Mesodermal cell (in vitro differentiated cells): Measurements from ENCODE around the gene OGG1. TPM values are rescaled to one million over a fixed set of nuclear protein-coding genes. Genes with fewer than 3 reads are reported as not detected.

Experiments
- H3K27ac ChIP-seq: 2 replicates; pipeline ENCODE4 v1.7.0; 2013; ENCODE audit warnings: mild to moderate bottlenecking, low read depth, low read length, moderate library complexity; ENCODE audit not compliant: severe bottlenecking
- H3K36me3 ChIP-seq: 2 replicates; pipeline ENCODE4 v1.7.1; 2013; ENCODE audit warnings: mild to moderate bottlenecking, low read length, moderate library complexity; ENCODE audit not compliant: control insufficient read depth, insufficient read depth
- H3K4me1 ChIP-seq: one replicate; pipeline ENCODE4 v1.7.1; 2013; ENCODE audit warnings: mild to moderate bottlenecking, low read length; ENCODE audit not compliant: insufficient read depth, control insufficient read depth, poor library complexity, severe bottlenecking
- H3K4me3 ChIP-seq: 2 replicates; pipeline ENCODE4 v1.7.0; 2013; ENCODE audit warnings: low read length, control low read depth, mild to moderate bottlenecking; ENCODE audit not compliant: insufficient read depth, poor library complexity, severe bottlenecking; ENCODE audit errors: extremely low read depth
- H3K9me3 ChIP-seq: 2 replicates; pipeline ENCODE4 v1.7.1; 2013; ENCODE audit warnings: mild to moderate bottlenecking, low read length, moderate library complexity; ENCODE audit not compliant: control insufficient read depth
- WGBS, 2 experiments: methylation state at CpG; one replicate each; pipeline ENCODE4 v1.1.5; 2013; ENCODE audit warnings: missing lambda C conversion rate in 2 of 2; ENCODE audit not compliant: insufficient coverage in 2 of 2; 5-methylcytosine and 5-hydroxymethylcytosine counted together
- polyA plus RNA-seq, 2 experiments: library from polyadenylated mRNA; stranded (reverse); fragments of 50-300 nt; gene quantifications; one replicate each; pipeline ENCODE4 v1.2.3, GENCODE V29; 2013

The OGG1 gene
- 20.2 TPM for polyA plus RNA-seq (2013, experiment 1 of 2)
- polyA plus RNA-seq (2013, experiment 2 of 2): 20.5 TPM

DNA sequence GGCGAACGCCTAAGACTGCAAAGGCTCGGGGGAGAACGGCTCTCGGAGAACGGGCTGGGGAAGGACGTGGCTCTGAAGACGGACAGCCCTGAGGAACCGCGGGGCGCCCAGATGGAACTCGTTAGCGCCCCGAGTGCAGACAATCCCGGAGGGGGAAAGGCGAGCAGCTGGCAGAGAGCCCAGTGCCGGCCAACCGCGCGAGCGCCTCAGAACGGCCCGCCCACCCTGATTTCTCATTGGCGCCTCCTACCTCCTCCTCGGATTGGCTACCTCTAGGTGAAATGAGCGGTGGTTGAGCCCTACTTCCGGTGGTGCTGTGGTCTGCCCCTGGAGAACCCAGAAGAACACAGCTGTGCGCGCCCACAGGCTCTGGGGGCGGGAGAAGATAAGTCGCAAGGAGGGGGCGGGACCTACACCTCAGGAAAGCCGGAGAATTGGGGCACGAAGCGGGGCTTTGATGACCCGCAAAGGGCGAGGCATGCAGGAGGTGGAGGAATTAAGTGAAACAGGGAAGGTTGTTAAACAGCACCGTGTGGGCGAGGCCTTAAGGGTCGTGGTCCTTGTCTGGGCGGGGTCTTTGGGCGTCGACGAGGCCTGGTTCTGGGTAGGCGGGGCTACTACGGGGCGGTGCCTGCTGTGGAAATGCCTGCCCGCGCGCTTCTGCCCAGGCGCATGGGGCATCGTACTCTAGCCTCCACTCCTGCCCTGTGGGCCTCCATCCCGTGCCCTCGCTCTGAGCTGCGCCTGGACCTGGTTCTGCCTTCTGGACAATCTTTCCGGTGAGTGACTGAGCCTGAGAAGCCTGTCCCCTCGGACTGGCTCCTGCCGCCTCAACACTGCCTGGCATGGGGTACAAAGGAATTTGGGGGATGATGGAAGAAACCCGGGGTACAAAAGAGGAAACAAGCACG, at the start of gene OGG1:
TSS of gene OGG1 (plus strand) at position 308 of the 911 bp plus-strand sequence. CDS start at position 643, 335 bp downstream.
- WGBS, 2 experiments: 1% methylated on average over 48 to 52 of the region's 60 CpGs
- H3K4me1 ChIP-seq: peaks cover 14% of the 10 kb centered on the region
- no peaks in the 10 kb centered on the region for H3K9me3 ChIP-seq
- H3K27ac ChIP-seq: peak within 1 kb of the TSS; percentile 92
- H3K36me3 ChIP-seq: peaks cover 68% of the 10 kb centered on the region
- H3K4me3 ChIP-seq: peak within 1 kb of the TSS; percentile 72

DNA sequence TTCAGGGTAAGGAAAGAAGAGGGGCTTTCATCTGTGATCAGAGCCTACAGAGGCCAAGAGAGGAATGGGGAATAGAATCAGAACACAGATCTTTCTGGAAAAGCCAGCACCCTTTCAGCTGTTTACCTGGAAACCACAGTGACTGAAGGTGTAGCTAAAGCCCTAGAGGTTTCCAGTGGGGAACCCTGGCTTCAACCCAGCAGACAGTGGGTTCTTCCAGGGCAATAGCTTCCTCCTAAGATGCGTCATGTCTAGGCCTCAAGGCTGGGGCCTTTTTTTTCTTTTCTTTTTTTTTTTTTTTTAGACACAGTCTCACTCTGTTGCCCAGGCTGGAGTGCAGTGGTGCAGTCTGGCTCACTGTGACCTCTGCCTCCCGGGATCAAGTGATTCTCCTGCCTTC, 49.2 kb upstream of the OGG1 start:
- peaks cover 29% of the 10 kb centered on the region for H3K36me3 ChIP-seq
- 90 to 95% methylated on average over 2 of the region's 2 CpGs for WGBS, 2 experiments
- H3K4me1 ChIP-seq: peaks cover 3% of the 10 kb centered on the region
- H3K4me3 ChIP-seq: no peak overlapping the region
- H3K9me3 ChIP-seq: no peaks in the 10 kb centered on the region
- H3K27ac ChIP-seq: no peak overlapping the region

DNA sequence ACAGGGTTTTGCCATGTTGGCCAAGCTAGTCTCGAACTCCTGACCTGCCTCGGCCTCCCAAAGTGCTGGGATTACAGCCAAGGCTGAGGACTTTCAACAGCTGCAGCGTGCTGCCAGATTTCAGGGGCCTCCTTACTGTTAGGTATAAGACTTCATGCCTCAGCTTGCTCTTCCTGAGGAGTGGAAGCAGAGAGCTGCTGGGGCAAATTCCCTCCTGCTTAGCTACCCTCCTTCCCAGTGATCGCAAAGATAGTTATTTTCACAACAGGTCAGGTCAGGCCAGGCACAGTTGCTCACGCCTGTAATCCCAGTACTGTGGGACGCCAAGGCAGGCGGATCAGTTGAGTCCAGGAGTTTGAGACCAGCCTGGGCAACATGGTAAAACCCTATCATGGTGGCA, 48.7 kb upstream of the OGG1 start:
- no peak overlapping the region for H3K27ac ChIP-seq
- no peaks in the 10 kb centered on the region for H3K9me3 ChIP-seq
- H3K4me1 ChIP-seq: peaks cover 3% of the 10 kb centered on the region
- no peak overlapping the region for H3K4me3 ChIP-seq
- H3K36me3 ChIP-seq: peaks cover 29% of the 10 kb centered on the region
- 92 to 99% methylated on average over 7 of the region's 7 CpGs for WGBS, 2 experiments

DNA sequence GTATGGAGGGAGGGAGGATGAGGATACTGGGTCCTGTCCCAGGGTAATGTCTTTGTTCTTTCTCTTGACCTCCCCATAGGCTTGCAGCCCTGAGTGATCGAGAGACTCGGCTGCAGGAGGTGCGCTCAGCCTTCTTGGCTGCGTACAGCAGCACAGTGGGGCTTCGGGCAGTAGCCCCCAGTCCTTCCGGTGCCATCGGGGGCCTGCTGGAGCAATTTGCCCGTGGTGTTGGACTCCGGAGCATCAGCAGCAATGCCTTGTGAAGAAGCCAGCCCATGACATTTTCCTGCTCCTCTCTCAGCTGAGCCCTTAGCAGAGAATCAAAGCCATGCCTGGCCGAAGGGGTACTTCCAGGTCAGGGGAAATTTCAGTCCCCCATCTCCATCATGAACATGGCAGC, 48.0 kb upstream of the OGG1 start:
- H3K4me1 ChIP-seq: peaks cover 3% of the 10 kb centered on the region
- 96 to 97% methylated on average over 9 to 10 of the region's 10 CpGs for WGBS, 2 experiments
- peaks cover 27% of the 10 kb centered on the region for H3K36me3 ChIP-seq
- H3K4me3 ChIP-seq: no peak overlapping the region
- H3K27ac ChIP-seq: no peak overlapping the region
- H3K9me3 ChIP-seq: no peaks in the 10 kb centered on the region

DNA sequence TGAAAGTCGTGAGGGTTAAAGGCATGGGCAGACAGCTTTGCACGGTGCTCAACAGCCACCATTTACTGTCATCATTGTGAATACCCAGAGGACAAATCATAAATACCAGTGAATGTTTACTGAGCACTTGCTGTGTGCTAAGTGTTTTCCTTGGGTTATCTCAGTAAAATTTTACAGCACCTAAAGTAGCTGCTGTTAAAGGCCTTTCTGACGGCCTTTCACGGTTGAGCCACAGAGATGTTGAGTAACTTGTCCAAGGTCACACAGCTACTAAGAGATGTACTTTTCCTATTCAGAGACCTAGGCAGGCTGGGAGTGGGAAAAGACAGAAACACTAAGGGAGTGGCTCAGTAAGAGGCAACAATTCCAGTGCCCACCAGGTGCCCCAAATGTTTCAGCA, 46.5 kb upstream of the OGG1 start:
- Histone ChIP-seq H3K4me3 (no peak overlapping the region), H3K36me3 (peaks cover 16% of the 10 kb centered on the region), H3K27ac (no peak overlapping the region), H3K9me3 (no peaks in the 10 kb centered on the region), H3K4me1 (peaks cover 3% of the 10 kb centered on the region)
- 94 to 96% methylated on average over 3 of the region's 4 CpGs for WGBS, 2 experiments

DNA sequence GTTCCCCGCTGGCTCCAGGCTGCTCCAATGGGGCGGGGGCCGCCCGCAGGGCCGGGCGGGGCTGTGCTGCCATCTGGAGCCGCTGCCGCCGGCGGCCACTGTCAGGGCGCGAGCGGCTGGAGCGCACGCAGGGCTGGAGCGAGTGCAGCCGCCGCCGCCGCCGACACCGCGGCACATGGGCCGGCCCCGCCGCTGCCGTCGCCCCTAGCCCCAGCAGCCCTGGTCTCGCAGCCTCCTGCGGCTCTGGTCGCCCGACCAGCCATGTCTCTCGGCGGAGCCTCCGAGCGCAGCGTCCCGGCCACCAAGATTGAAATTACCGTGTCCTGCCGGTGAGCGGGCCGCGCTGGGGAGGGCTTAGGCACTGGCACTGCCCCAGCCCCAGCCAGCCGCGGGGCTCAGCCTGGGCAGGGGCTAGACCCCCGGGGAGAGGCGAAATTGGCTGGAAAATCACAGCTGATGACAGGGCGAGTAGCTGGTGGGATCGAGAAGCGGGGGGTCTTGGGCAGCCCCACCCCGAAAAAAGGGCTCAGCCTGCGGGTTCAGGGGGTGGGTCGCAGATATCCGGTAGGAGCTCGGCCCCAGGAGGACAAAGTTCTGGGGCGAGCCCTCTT, 45.9 kb upstream of the OGG1 start, which contains the start of gene CPNE9:
TSS of gene CPNE9 (plus strand) at position 98 of the 611 bp plus-strand sequence. CDS start at position 262, 164 bp downstream.
- Histone ChIP-seq H3K9me3 (no peaks in the 10 kb centered on the region), H3K4me1 (peaks cover 3% of the 10 kb centered on the region), H3K36me3 (peaks cover 15% of the 10 kb centered on the region), H3K4me3 (peak within 1 kb of the TSS; percentile 31), H3K27ac (no peak within 1 kb of the TSS)
- WGBS, 2 experiments: 1 to 3% methylated on average over 34 to 55 of the region's 56 CpGs

DNA sequence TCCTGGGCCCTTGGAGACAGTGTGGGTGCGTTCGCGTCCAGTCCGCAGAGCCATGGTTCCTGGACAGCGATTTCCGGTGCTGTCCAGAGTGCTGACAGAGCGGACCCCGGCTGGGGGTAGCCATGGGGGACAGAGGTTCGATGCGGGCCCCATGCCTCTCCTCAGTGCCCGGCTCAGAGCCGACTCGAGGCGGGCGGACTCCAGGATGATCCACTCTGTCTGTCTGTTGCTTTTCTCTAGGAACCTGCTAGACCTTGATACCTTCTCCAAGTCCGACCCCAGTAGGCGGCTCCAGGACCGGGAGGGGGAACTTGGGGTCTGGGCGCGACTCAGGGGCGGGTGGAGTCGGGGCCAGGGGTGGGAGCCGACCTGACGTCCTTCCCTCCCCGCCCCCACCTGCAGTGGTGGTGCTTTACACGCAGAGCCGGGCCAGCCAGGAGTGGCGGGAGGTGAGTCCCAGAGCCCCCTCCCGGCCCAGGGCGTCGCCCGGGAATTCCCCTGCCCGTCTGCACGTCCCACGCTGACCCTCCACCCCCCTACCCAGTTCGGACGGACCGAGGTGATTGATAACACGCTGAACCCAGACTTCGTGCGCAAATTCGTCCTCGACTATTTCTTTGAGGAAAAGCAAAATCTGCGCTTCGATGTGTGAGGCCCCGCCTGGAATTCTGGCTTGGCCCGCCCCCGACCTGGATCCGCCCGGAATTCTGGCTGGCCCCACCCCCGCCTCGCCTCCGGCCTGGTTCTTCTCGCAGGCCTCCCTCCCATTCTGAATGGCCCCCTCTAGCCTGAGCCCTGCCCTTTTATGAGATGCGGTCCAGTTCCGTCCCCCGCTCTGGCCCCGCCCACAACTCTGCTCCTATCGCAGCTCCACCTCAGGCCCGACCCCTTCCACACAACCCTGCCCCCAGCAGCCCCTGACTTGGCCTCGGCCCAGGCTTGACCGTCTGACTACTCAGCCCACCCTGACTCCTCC, 45.1 kb upstream of the OGG1 start:
- Histone ChIP-seq H3K4me1 (peaks cover 3% of the 10 kb centered on the region), H3K4me3 (peak overlapping the region; percentile 31), H3K27ac (no peak overlapping the region), H3K9me3 (no peaks in the 10 kb centered on the region), H3K36me3 (peaks cover 15% of the 10 kb centered on the region)
- WGBS, 2 experiments: 2 to 3% methylated on average over 42 to 52 of the region's 62 CpGs

DNA sequence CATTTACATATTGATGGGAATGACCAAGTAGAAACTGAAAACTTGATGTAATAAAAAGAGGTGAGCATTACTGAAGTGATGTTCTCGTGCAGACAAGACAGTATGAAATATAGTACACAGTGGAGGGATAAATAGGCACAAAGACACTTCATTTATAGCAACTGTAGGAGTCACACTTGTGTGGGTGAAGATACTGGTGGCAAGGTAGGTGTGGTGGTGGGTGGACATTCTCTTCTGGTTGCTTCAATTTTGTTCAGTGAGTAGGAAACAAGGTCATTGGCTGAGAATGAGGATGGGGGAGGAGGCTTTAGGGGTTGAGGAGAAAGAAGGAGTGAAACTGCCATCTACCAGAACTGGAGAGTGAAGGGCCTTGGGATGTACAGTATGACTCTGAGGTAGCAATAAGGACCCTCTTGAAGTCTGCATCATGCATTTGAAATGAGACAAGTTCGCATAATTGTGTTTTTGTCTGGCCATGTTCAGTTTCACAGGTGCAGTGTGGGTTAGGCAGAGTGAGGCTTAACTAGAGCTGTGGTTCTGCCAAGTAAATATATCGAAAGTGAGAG, 39.5 kb upstream of the OGG1 start:
- WGBS, 2 experiments: 80 to 85% methylated on average over 2 to 3 of the region's 3 CpGs
- H3K4me1 ChIP-seq: no peaks in the 10 kb centered on the region
- H3K27ac ChIP-seq: no peak overlapping the region
- no peaks in the 10 kb centered on the region for H3K9me3 ChIP-seq
- no peaks in the 10 kb centered on the region for H3K36me3 ChIP-seq
- H3K4me3 ChIP-seq: no peak overlapping the region

DNA sequence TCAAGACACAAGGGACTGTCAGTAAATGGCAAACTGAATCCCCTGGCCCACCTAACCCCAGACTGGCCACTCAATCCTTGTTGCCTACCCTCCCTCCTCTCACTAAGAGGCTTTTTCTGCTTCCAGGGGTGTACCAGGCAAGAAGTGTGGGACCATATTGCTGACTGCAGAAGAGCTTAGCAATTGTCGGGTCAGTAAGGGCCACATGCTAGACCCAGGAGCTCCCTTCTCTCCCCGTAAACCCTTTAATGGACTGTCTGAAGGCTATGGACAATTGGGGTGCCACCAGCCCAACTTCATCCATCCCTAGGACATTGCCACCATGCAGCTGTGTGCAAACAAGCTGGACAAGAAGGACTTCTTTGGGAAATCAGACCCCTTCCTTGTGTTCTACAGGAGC, 37.3 kb upstream of the OGG1 start:
- Histone ChIP-seq H3K4me1 (no peaks in the 10 kb centered on the region), H3K9me3 (no peaks in the 10 kb centered on the region), H3K4me3 (no peak overlapping the region), H3K36me3 (no peaks in the 10 kb centered on the region), H3K27ac (no peak overlapping the region)
- WGBS, 2 experiments: 83 to 100% methylated on average over 1 to 2 of the region's 2 CpGs

DNA sequence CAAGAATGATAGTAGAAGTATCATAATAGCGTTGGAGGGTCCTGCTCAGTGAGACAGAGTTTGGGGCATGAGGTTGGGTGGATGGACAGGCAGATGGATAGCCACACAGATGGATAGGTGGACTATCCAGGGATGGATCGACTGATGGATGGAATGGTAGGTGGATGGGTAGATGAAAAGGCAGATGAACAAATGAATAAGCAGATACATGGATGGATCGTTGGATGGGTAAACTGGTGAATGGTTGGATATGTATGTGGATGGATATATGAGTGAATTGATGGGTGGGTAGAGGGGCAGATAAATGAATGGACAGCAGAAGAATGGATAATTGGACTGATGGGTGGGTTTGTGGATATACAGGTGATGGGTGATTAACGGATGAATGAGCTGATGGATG, 36.6 kb upstream of the OGG1 start:
- WGBS, 2 experiments: 80 to 82% methylated on average over 4 of the region's 4 CpGs
- no peaks in the 10 kb centered on the region for H3K36me3 ChIP-seq
- H3K27ac ChIP-seq: no peak overlapping the region

More for the DNA sequence above, 36.6 kb upstream of the OGG1 start:
- Histone ChIP-seq H3K4me3 (no peak overlapping the region), H3K4me1 (no peaks in the 10 kb centered on the region), H3K9me3 (no peaks in the 10 kb centered on the region)
